Measurements from ENCODE around the gene EIF5A. TPM values are rescaled to one million over a fixed set of nuclear protein-coding genes. Genes with fewer than 3 reads are reported as not detected.

EIF5A gene
- total and polyA plus RNA-seq, 12 donors = 110 to 666 (median 342) TPM

GRCh38 chr17:7313890-7314718 is 6.7 kb downstream of the EIF5A start:
- Histone ChIP-seq H3K9me3 (replicated peaks in 1 of 3) (no peaks in the 10 kb centered on the region), H3K27me3 (no peaks in the 10 kb centered on the region), H3K36me3 (replicated peaks in 1 of 2) (peaks cover 0 to 69% of the 10 kb centered on the region in 2 donors), H3K27ac (peak overlapping the region; percentile 33 to 100 (median 93)), H3K4me3 (peak overlapping the region in 3 of 4 donors; percentile 43 to 99 (median 77)), H3K4me1 (replicated peaks in 1 of 2) (peaks cover 29 to 61% of the 10 kb centered on the region in 2 donors)
- WGBS, 4 donors = 41 to 43% (median 42%) methylated on average over 9 of the region's 9 CpGs
- TF ChIP-seq POLR2A (IDR thresholded peaks at IDR 0.05) = no peak
- no peak for TF ChIP-seq CTCF (IDR thresholded peaks at IDR 0.05)
- intact Hi-C loops (cut with DNase I) = no loop called here
- no peak for DNase-seq

- 0% methylated on average over 9 to 95 of the region's 95 CpGs for WGBS, 4 donors
- H3K9me3 ChIP-seq (replicated peaks in 1 of 3) = no peaks in the 10 kb centered on the region
- DNase-seq = peak; percentile 89 to 96 (median 93)
- H3K4me3 ChIP-seq = peak within 1 kb of the TSS in 3 of 4 donors; percentile 43 to 99 (median 77)
- H3K27me3 ChIP-seq = no peaks in the 10 kb centered on the region
- peaks cover 0 to 64% of the 10 kb centered on the region in 2 donors for H3K36me3 ChIP-seq (replicated peaks in 1 of 2)
- H3K27ac ChIP-seq = peak within 1 kb of the TSS; percentile 43 to 100 (median 93)
- intact Hi-C loops (cut with DNase I) = no loop called here
- H3K4me1 ChIP-seq (replicated peaks in 1 of 2) = peaks cover 22 to 52% of the 10 kb centered on the region in 2 donors
- TF ChIP-seq CTCF (IDR thresholded peaks at IDR 0.05) (peak in 1 of 6 experiments; percentile 1), POLR2A (IDR thresholded peaks at IDR 0.05) (peak; percentile 78 to 85)
These were observed 7.5 kb downstream of the EIF5A start, which contains the start of gene GPS2 for GRCh38 chr17:7314719-7315569. GPS2 (minus strand) TSS chr17:7315360; CDS start chr17:7315052, 308 bp downstream.

GRCh38 chr17:7315570-7316235 is 8.3 kb downstream of the EIF5A start:
- Histone ChIP-seq H3K36me3 (replicated peaks in 1 of 2) (peaks cover 0 to 64% of the 10 kb centered on the region in 2 donors), H3K4me1 (replicated peaks in 1 of 2) (peaks cover 22 to 46% of the 10 kb centered on the region in 2 donors), H3K4me3 (peak overlapping the region in 3 of 4 donors; percentile 43 to 99 (median 77)), H3K27me3 (no peaks in the 10 kb centered on the region), H3K27ac (peak overlapping the region; percentile 43 to 100 (median 93)), H3K9me3 (replicated peaks in 1 of 3) (no peaks in the 10 kb centered on the region)
- 12 to 37% (median 25%) methylated on average over 17 to 30 of the region's 30 CpGs for WGBS, 4 donors
- DNase-seq = peak in 2 of 7 donors; percentile 58 to 76
- TF ChIP-seq POLR2A (IDR thresholded peaks at IDR 0.05) (no peak), CTCF (IDR thresholded peaks at IDR 0.05) (no peak)
- intact Hi-C loops (cut with DNase I) = no loop called here

All from adrenal gland (tissue), 12 donors.